ENCODE results near the gene CDR2L.

DNA sequence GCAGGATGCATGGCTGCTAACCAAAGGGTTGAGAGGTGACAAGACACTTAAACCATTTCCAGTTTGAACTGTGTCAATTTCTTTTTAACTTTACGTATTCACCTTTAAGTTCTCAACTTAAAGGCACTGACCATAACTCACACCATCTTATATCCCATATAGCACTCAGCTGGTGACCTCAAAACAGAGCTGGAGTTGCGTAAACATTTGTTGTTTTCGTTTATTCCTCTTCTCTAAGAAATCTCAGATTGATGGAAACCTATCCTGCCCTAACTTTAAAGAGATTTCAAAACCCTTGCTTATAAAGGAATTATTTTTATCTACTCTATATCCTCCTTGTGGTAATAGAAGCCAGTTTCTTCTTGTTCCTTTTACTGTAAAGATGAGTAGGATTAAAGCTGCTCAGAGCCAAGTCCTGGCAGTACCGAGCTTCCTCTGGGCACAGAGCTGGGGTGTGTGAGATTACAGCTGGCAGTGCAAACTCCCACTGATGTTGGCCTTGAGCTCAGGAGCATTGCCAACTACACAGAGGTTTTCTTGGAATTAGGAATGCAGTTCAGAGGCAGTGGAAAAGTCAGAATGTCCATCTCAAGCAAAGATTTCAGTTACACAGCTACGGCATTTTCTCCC lies 60.9 kb downstream of the CDR2L start:
- no peak for TF ChIP-seq E2F5 (CRISPR knock-in tag; IDR thresholded peaks at IDR 0.05)
- TF ChIP-seq CTCF (IDR thresholded peaks at IDR 0.05) = no peak
- TF ChIP-seq AFF4 (CRISPR knock-in tag; IDR thresholded peaks at IDR 0.05; ENCODE audit: borderline replicate concordance) = no peak
- no peak for TF ChIP-seq MYBL2 (CRISPR knock-in tag; IDR thresholded peaks at IDR 0.05)
- TF ChIP-seq TEAD1 (CRISPR knock-in tag; IDR thresholded peaks at IDR 0.05) = no peak
- TF ChIP-seq TEAD4 (CRISPR knock-in tag; IDR thresholded peaks at IDR 0.05) = no peak

All from WTC11 (cell line).